IMR-90 (cell line): ENCODE results near the gene UNC13C. TPM values are rescaled to one million over a fixed set of nuclear protein-coding genes. Genes with fewer than 3 reads are reported as not detected.

Source experiments
- ATAC-seq: fragments of 200-7000 bp; cut with Tn5 transposase; 2 replicates; pipeline ENCODE4 v1.9.1; 2020; ENCODE audit warnings: low read depth, mild to moderate bottlenecking, moderate library complexity
- BruUV-seq: library from RNA; stranded (reverse); fragments of 400-500 nt; replicated peaks from 2 replicates; lab custom pipeline; 2021; lab: Mats Ljungman, UMichigan
- CTCF ChIA-PET: fragments of 300-600 bp; formaldehyde crosslinking; extraction: SDS; loops from one replicate; lab custom pipeline; 2021; ENCODE audit warnings: antibody characterized with exemption; lab: Yijun Ruan, JAX
- POLR2A ChIA-PET: fragments of 300-600 bp; sonication (Branson Sonifier 250); formaldehyde crosslinking; loops from one replicate; lab custom pipeline; 2022; ENCODE audit warnings: antibody characterized with exemption; ENCODE audit not compliant: unreplicated experiment; lab: Charles Lee
- DNase-seq: peaks from one replicate; pipeline ENCODE4 v3.0.0; 2013
- H2AFZ ChIP-seq: replicated peaks from 2 replicates; pipeline ENCODE3; 2013; ENCODE audit warnings: low read length, mild to moderate bottlenecking; ENCODE audit not compliant: poor library complexity
- H2AK5ac ChIP-seq: 2 replicates; pipeline ENCODE4 v1.6.1; 2013; ENCODE audit warnings: low read depth, low read length, inconsistent platforms
- H2AK9ac ChIP-seq: replicated peaks from 2 replicates; pipeline ENCODE3; 2013; ENCODE audit warnings: mild to moderate bottlenecking, low read depth, low read length, moderate library complexity; ENCODE audit not compliant: poor library complexity
- H2BK120ac ChIP-seq: 2 replicates; pipeline ENCODE4 v1.6.1; 2013; ENCODE audit warnings: low read depth, low read length, inconsistent platforms
- H2BK15ac ChIP-seq: 3 replicates; pipeline ENCODE4 v1.6.1; 2013; ENCODE audit warnings: low read depth, low read length, inconsistent platforms
- H2BK20ac ChIP-seq: 2 replicates; pipeline ENCODE4 v1.6.1; 2013; ENCODE audit warnings: low read depth, mild to moderate bottlenecking, inconsistent platforms, low read length, moderate library complexity
- H2BK5ac ChIP-seq: 2 replicates; pipeline ENCODE4 v1.6.1; 2013; ENCODE audit warnings: mild to moderate bottlenecking, low read depth, low read length, inconsistent platforms; ENCODE audit not compliant: poor library complexity, severe bottlenecking
- H3K14ac ChIP-seq: replicated peaks from 2 replicates; pipeline ENCODE4 v1.6.1; 2013; ENCODE audit warnings: low read depth, low read length, inconsistent platforms
- H3K18ac ChIP-seq: 2 replicates; pipeline ENCODE4 v1.6.1; 2013; ENCODE audit warnings: low read depth, low read length, control low read depth
- H3K23ac ChIP-seq: 2 replicates; pipeline ENCODE4 v1.6.1; 2013; ENCODE audit warnings: low read depth, low read length, inconsistent platforms
- H3K27ac ChIP-seq: 2 replicates; pipeline ENCODE4 v1.5.1; 2013; ENCODE audit warnings: mild to moderate bottlenecking, control low read depth, low read length; ENCODE audit not compliant: insufficient read depth
- H3K27me3 ChIP-seq: 2 replicates; pipeline ENCODE4 v1.6.1; 2013; ENCODE audit warnings: low read length; ENCODE audit not compliant: control insufficient read depth, insufficient read depth
- H3K36me3 ChIP-seq: 2 replicates; pipeline ENCODE4 v1.6.1; 2013; ENCODE audit warnings: low read length, mixed read lengths; ENCODE audit not compliant: control insufficient read depth, insufficient read depth
- H3K4ac ChIP-seq: 2 replicates; pipeline ENCODE4 v1.6.1; 2013; ENCODE audit warnings: low read depth, low read length, inconsistent platforms
- H3K4me1 ChIP-seq: 2 replicates; pipeline ENCODE4 v1.6.1; 2013; ENCODE audit warnings: low read length, mixed read lengths; ENCODE audit not compliant: control insufficient read depth, insufficient read depth
- H3K4me2 ChIP-seq: 2 replicates; pipeline ENCODE4 v1.6.1; 2013; ENCODE audit warnings: low read depth, mild to moderate bottlenecking, control low read depth, low read length, moderate library complexity
- H3K4me3 ChIP-seq: 2 replicates; pipeline ENCODE4 v1.5.1; 2013; ENCODE audit warnings: low read depth, mild to moderate bottlenecking, control low read depth, low read length, moderate library complexity; ENCODE audit not compliant: insufficient read depth
- H3K56ac ChIP-seq: 2 replicates; pipeline ENCODE4 v1.6.1; 2013; ENCODE audit warnings: low read length, inconsistent platforms; ENCODE audit not compliant: insufficient read depth; ENCODE audit errors: extremely low read depth
- H3K79me1 ChIP-seq, 2 experiments: 2 replicates each; pipeline ENCODE4 v1.6.1; 2013; ENCODE audit warnings: low read length in 2 of 2, inconsistent platforms in 1 of 2, low read depth in 1 of 2
- H3K9ac ChIP-seq: 2 replicates; pipeline ENCODE4 v1.6.1; 2013; ENCODE audit warnings: low read depth, low read length, control low read depth
- H3K9me1 ChIP-seq: 2 replicates; pipeline ENCODE4 v1.6.1; 2013; ENCODE audit warnings: low read length, inconsistent platforms; ENCODE audit not compliant: insufficient read depth
- H3K9me3 ChIP-seq: 2 replicates; pipeline ENCODE4 v1.6.1; 2013; ENCODE audit warnings: low read length; ENCODE audit not compliant: control insufficient read depth, insufficient read depth
- H4K20me1 ChIP-seq: 2 replicates; pipeline ENCODE4 v1.6.1; 2013; ENCODE audit warnings: low read length, inconsistent platforms; ENCODE audit not compliant: insufficient read depth
- H4K5ac ChIP-seq: 2 replicates; pipeline ENCODE4 v1.6.1; 2013; ENCODE audit warnings: mild to moderate bottlenecking, low read depth, low read length, control low read depth
- H4K8ac ChIP-seq, 2 experiments: 2 replicates each; pipeline ENCODE4 v1.6.1; 2013; ENCODE audit warnings: low read depth in 2 of 2, low read length in 2 of 2, control low read depth in 1 of 2, inconsistent platforms in 1 of 2
- H4K91ac ChIP-seq: 2 replicates; pipeline ENCODE4 v1.6.1; 2013; ENCODE audit warnings: low read depth, low read length, inconsistent platforms; ENCODE audit not compliant: insufficient read depth
- BHLHE40 ChIP-seq: fragments of 150-350 bp; IDR thresholded peaks from 2 replicates; pipeline ENCODE4 v1.6.1; 2016; ENCODE audit warnings: mild to moderate bottlenecking, low read depth, low read length
- CEBPB ChIP-seq: IDR thresholded peaks from 2 replicates; pipeline ENCODE4 v1.6.1; 2012; ENCODE audit warnings: low read depth, low read length, improper control_type of control experiment
- CHD1 ChIP-seq: IDR thresholded peaks from 2 replicates; pipeline ENCODE4 v1.6.1; 2012; ENCODE audit warnings: low read depth, low read length, improper control_type of control experiment
- FOS ChIP-seq: fragments of 150-350 bp; IDR thresholded peaks from 2 replicates; pipeline ENCODE4 v1.6.1; 2016; ENCODE audit warnings: low read depth, low read length
- MAFK ChIP-seq: IDR thresholded peaks from 2 replicates; pipeline ENCODE4 v1.6.1; 2012; ENCODE audit warnings: low read depth, low read length, improper control_type of control experiment
- MAZ ChIP-seq: IDR thresholded peaks from 2 replicates; pipeline ENCODE4 v1.6.1; 2012; ENCODE audit warnings: low read depth, mild to moderate bottlenecking, low read length, improper control_type of control experiment, moderate library complexity, borderline replicate concordance
- MXI1 ChIP-seq: IDR thresholded peaks from 2 replicates; pipeline ENCODE4 v1.6.1; 2012; ENCODE audit warnings: low read depth, mild to moderate bottlenecking, low read length, moderate library complexity, borderline replicate concordance
- NFE2L2 ChIP-seq: fragments of 150-350 bp; IDR thresholded peaks from 2 replicates; pipeline ENCODE4 v1.6.1; 2016; ENCODE audit warnings: low read depth, mild to moderate bottlenecking, low read length
- POLR2A ChIP-seq: IDR thresholded peaks from 2 replicates; pipeline ENCODE4 v1.6.1; 2012; ENCODE audit warnings: mild to moderate bottlenecking, low read depth, low read length
- RAD21 ChIP-seq: IDR thresholded peaks from 2 replicates; pipeline ENCODE4 v1.6.1; 2012; ENCODE audit warnings: low read length, improper control_type of control experiment
- RCOR1 ChIP-seq: IDR thresholded peaks from 2 replicates; pipeline ENCODE4 v1.6.1; 2012; ENCODE audit warnings: mild to moderate bottlenecking, low read length, improper control_type of control experiment; ENCODE audit not compliant: insufficient replicate concordance
- RFX5 ChIP-seq: IDR thresholded peaks from 2 replicates; pipeline ENCODE4 v1.8.0; 2012; ENCODE audit warnings: low read depth, mild to moderate bottlenecking, low read length, moderate library complexity
- SMC3 ChIP-seq: fragments of 150-350 bp; IDR thresholded peaks from 2 replicates; pipeline ENCODE4 v1.6.1; 2016; ENCODE audit warnings: low read depth, mild to moderate bottlenecking, antibody characterized with exemption, low read length, moderate library complexity
- WGBS, 2 experiments: methylation state at CpG; one replicate each; pipeline versions ENCODE4 v1.1.5 to v1.1.7; 2013; ENCODE audit warnings: missing lambda C conversion rate in 2 of 2; ENCODE audit not compliant: insufficient read length in 1 of 2; ENCODE audit errors: extremely low coverage in 2 of 2; 5-methylcytosine and 5-hydroxymethylcytosine counted together
- dilution Hi-C: fragments of 300-500 bp; cut with HindIII; formaldehyde crosslinking; loops from one replicate; pipeline ENCODE4 v1.14.3; 2018; ENCODE audit warnings: low sequenced_read_pairs; ENCODE audit not compliant: unreplicated experiment
- in situ Hi-C: fragments of 300-500 bp; cut with MboI; formaldehyde crosslinking; loops from 3 replicates; pipeline ENCODE4 v1.14.3; 2019; ENCODE audit warnings: low sequenced_read_pairs, inconsistent platforms, mixed read lengths
- intact Hi-C: fragments of 100-400 bp; cut with micrococcal nuclease; formaldehyde crosslinking; loops from 2 replicates; pipeline ENCODE4 v1.10.0; 2022
- polyA plus RNA-seq, 3 experiments: library from polyadenylated mRNA; depleted of rRNA; stranded (reverse); fragments of >200 nt; gene quantifications; 2 replicates each; pipeline ENCODE4 v1.2.3, GENCODE V29; 2012; ENCODE audit warnings: low replicate concordance in 1 of 3
- total RNA-seq: library from RNA; depleted of rRNA; stranded (reverse); fragments of >200 nt; gene quantifications from 2 replicates; pipeline ENCODE4 v1.2.3, GENCODE V29; 2012
- TF ChIP-seq, protein P1 (sequence below): fragments of 150-350 bp; IDR thresholded peaks from 2 replicates; pipeline ENCODE4 v1.6.1; 2016; ENCODE audit warnings: low read depth, mild to moderate bottlenecking, low read length, moderate library complexity, borderline replicate concordance
- TF ChIP-seq, protein P2 (sequence below): fragments of 150-350 bp; IDR thresholded peaks from 2 replicates; pipeline ENCODE4 v1.6.1; 2017; ENCODE audit warnings: mild to moderate bottlenecking, antibody characterized with exemption, low read length, low read depth
- TF ChIP-seq, protein P3 (sequence below): conservative IDR thresholded peaks from 2 replicates; pipeline ENCODE4 v1.5.1; 2012; ENCODE audit warnings: mild to moderate bottlenecking, low read depth, low read length, improper control_type of control experiment

The UNC13C gene
- total and polyA plus RNA-seq, 2 of the 4 experiments (the other 2 are of a cell fraction) = not detected

DNA sequence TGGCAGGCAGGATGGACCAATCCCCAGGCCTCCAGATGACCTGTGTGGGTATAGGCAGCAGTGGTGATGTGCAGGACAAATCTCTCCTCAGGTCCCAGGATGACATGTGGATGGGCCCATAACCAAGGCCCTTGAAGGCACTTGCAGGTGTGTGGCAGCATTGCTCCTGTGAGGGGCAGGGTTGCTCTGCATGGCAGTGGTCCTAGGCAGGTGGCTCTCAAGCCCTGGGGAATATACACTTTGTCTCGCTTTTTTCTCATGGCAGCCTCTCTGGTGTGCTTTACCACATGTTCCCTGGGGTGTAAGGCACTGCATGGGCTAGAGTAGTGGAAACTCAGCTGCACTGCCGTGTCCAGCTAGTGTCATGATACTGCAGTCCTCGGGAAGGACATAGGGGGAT lies 503.6 kb downstream of the UNC13C start:
- Histone ChIP-seq H2AK5ac (no peak overlapping the region), H2AK9ac (no peak overlapping the region), H4K5ac (no peak overlapping the region), H3K4me1 (no peaks in the 10 kb centered on the region), H3K56ac (no peak overlapping the region), H4K91ac (no peak overlapping the region), H3K4ac (no peak overlapping the region), H3K27me3 (no peaks in the 10 kb centered on the region), H3K27ac (no peak overlapping the region), H3K36me3 (no peaks in the 10 kb centered on the region), H2BK5ac (no peak overlapping the region), H4K8ac (no peak overlapping the region), H4K20me1 (no peaks in the 10 kb centered on the region), H2BK20ac (no peak overlapping the region), H2BK15ac (no peak overlapping the region), H3K4me3 (no peak overlapping the region), H3K4me2 (no peak overlapping the region), H2AFZ (no peak overlapping the region), H3K79me1 (no peaks in the 10 kb centered on the region), H3K9me3 (peaks cover 17% of the 10 kb centered on the region), H3K23ac (no peak overlapping the region), H3K14ac (no peak overlapping the region), H2BK120ac (no peak overlapping the region), H3K9ac (no peak overlapping the region), H3K9me1 (no peaks in the 10 kb centered on the region), H3K18ac (no peak overlapping the region)
- intact Hi-C loops = no loop called here
- WGBS, 2 experiments = 43% methylated on average over 1 of the region's 3 CpGs; no CpG with 5 or more reads in 1 of the 2 experiments
- dilution Hi-C loops = no loop called here
- in situ Hi-C loops = no loop called here
- TF ChIP-seq RFX5 (no peak), BHLHE40 (no peak), NFE2L2 (no peak), MAZ (no peak), CHD1 (no peak), MXI1 (no peak), SMC3 (no peak), POLR2A (no peak), MAFK (no peak), RCOR1 (no peak), CEBPB (no peak), RAD21 (no peak), FOS (no peak)
- TF ChIP-seq, protein P1, sequence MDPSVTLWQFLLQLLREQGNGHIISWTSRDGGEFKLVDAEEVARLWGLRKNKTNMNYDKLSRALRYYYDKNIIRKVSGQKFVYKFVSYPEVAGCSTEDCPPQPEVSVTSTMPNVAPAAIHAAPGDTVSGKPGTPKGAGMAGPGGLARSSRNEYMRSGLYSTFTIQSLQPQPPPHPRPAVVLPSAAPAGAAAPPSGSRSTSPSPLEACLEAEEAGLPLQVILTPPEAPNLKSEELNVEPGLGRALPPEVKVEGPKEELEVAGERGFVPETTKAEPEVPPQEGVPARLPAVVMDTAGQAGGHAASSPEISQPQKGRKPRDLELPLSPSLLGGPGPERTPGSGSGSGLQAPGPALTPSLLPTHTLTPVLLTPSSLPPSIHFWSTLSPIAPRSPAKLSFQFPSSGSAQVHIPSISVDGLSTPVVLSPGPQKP = no peak
- TF ChIP-seq, protein P2, sequence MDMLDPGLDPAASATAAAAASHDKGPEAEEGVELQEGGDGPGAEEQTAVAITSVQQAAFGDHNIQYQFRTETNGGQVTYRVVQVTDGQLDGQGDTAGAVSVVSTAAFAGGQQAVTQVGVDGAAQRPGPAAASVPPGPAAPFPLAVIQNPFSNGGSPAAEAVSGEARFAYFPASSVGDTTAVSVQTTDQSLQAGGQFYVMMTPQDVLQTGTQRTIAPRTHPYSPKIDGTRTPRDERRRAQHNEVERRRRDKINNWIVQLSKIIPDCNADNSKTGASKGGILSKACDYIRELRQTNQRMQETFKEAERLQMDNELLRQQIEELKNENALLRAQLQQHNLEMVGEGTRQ = no peak
- TF ChIP-seq, protein P3, sequence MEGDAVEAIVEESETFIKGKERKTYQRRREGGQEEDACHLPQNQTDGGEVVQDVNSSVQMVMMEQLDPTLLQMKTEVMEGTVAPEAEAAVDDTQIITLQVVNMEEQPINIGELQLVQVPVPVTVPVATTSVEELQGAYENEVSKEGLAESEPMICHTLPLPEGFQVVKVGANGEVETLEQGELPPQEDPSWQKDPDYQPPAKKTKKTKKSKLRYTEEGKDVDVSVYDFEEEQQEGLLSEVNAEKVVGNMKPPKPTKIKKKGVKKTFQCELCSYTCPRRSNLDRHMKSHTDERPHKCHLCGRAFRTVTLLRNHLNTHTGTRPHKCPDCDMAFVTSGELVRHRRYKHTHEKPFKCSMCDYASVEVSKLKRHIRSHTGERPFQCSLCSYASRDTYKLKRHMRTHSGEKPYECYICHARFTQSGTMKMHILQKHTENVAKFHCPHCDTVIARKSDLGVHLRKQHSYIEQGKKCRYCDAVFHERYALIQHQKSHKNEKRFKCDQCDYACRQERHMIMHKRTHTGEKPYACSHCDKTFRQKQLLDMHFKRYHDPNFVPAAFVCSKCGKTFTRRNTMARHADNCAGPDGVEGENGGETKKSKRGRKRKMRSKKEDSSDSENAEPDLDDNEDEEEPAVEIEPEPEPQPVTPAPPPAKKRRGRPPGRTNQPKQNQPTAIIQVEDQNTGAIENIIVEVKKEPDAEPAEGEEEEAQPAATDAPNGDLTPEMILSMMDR = no peak
- ATAC-seq = no peak
- DNase-seq = no peak
- ChIA-PET POLR2A (no interaction called here), CTCF (no interaction called here)
- no TSS peak for BruUV-seq
